Ectodermal cell (in vitro differentiated cells): ENCODE data around the gene FSD1L.

Experiments used
- H3K27ac ChIP-seq: 2 replicates; pipeline ENCODE4 v1.7.0; 2013; ENCODE audit warnings: mild to moderate bottlenecking, low read depth, low read length; ENCODE audit not compliant: insufficient read depth, poor library complexity, severe bottlenecking
- H3K27me3 ChIP-seq: 2 replicates; pipeline ENCODE4 v1.7.0; 2013; ENCODE audit warnings: mild to moderate bottlenecking, low read length; ENCODE audit not compliant: insufficient read depth, control insufficient read depth, poor library complexity, severe bottlenecking
- H3K36me3 ChIP-seq: one replicate; pipeline ENCODE4 v1.7.0; 2013; ENCODE audit warnings: low read length; ENCODE audit not compliant: control insufficient read depth, insufficient read depth
- H3K4me1 ChIP-seq: one replicate; pipeline ENCODE4 v1.7.0; 2013; ENCODE audit warnings: low read length; ENCODE audit not compliant: control insufficient read depth, insufficient read depth
- H3K4me3 ChIP-seq: 2 replicates; pipeline ENCODE4 v1.7.0; 2013; ENCODE audit warnings: low read depth, low read length, control low read depth; ENCODE audit not compliant: insufficient read depth
- H3K9me3 ChIP-seq: 2 replicates; pipeline ENCODE4 v1.7.0; 2013; ENCODE audit warnings: mild to moderate bottlenecking, low read length, moderate library complexity; ENCODE audit not compliant: control insufficient read depth
- WGBS, 2 experiments: methylation state at CpG; one replicate each; pipeline ENCODE4 v1.1.7; 2013; ENCODE audit warnings: missing lambda C conversion rate in 2 of 2; 5-methylcytosine and 5-hydroxymethylcytosine counted together

FSD1L gene

DNA sequence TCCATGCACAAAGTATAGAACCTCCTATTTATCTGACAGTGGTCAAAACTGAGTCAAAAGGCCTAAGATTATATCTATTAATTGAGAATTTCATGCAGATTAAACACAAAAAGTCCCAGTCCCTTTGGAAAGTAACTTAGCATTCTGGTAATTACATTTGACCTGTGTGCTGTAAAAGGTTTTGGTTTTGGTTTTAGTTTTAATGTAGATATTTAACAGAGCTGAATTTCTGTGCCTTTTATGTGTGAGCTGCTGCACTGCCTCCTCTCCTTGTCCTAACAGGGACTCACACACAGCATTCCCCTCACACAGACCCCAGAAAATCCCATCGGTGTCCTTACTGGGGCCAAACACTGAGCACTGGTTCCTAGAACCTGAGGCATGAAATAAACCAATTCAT lies 31.0 kb upstream of the FSD1L start:
- Histone ChIP-seq H3K27ac (no peak overlapping the region), H3K36me3 (no peaks in the 10 kb centered on the region), H3K4me1 (no peaks in the 10 kb centered on the region), H3K27me3 (no peaks in the 10 kb centered on the region), H3K9me3 (no peaks in the 10 kb centered on the region), H3K4me3 (no peak overlapping the region)
- WGBS, 2 experiments: 100% methylated on average over 1 of the region's 1 CpG

DNA sequence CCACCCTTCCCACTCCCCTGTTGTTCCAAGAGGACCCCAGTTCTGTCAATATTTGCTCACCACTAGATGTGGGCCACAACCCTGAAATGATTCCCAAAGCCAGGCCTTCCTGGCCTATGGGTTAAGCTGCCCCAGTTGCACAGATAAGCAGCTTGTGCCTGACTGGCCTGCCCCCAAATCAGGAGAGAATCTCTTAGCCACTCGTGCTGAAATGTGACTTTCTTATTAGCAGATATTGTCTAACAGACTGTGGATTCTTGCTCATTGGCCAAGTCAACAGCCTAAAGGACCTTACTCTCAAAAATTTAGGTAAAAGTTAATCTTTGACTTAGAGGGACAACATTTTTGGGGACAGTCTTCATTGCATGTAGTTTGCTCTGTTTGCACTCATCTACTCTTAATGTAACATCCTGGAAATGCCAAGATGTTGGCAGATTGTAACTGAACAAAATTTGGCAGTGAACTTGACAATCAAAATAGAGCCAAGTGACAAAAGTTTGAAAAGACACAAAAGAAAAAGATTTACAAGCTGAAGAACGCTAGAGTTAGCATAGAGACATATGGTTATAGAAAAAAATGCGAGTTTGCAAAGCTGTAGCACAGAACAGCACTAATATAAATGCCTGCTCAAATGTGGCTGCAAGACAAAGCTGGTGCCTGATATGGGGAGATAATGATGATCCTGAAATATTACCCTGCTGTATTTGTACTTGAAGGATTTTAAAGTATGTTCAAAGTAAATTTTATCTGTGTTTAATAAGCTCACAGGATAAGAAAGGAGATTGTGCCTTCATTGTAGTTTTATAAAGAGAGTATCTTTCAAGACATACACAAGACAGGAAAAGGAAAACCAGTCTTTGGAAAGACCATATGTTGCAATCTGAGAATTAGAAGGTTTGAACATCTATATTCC lies 29.0 kb upstream of the FSD1L start:
- Histone ChIP-seq H3K4me1 (no peaks in the 10 kb centered on the region), H3K4me3 (no peak overlapping the region), H3K9me3 (no peaks in the 10 kb centered on the region), H3K36me3 (no peaks in the 10 kb centered on the region), H3K27ac (no peak overlapping the region), H3K27me3 (no peaks in the 10 kb centered on the region)
- WGBS, 2 experiments: 92 to 93% methylated on average over 3 of the region's 3 CpGs

DNA sequence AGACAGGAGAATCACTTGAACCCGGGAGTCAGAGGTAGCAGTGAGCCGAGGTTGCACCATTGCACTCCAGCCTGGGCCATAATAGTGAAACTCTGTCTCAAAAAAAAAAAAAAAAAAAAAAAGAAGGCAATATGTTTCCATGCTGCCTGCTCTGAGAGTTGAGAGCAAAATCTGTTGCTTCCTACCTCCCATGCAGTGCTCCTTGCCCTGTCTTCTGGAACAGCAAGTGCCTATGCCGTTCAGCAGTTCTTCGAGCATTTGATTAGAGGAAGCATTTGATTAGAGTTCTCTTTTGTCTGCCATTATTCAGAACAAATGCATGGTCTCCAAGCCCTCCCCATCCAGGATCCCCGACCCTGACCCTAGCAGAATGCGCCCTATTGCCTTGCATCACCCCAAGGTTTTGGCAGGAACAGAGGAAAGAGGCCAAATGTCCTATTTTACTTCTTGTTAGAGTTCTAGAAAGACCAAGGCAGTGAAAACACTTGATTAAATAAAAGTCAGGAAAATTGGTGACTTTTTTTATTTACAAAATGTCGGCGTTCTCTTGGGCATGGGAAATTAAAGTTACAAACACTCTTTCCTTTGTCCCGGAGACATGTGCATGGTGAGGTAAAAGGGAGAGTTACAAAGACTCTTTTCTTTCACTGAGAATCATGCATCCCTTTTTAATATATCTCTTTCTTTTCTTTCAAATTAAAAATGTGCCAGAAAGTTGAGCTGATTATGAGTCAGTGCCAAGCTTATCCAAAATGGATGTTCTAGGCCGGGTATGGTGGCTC lies 27.8 kb upstream of the FSD1L start:
- WGBS, 2 experiments: 92 to 93% methylated on average over 10 of the region's 10 CpGs
- H3K4me1 ChIP-seq: no peaks in the 10 kb centered on the region
- H3K36me3 ChIP-seq: no peaks in the 10 kb centered on the region
- no peaks in the 10 kb centered on the region for H3K9me3 ChIP-seq
- H3K4me3 ChIP-seq: no peak overlapping the region
- H3K27me3 ChIP-seq: no peaks in the 10 kb centered on the region
- H3K27ac ChIP-seq: no peak overlapping the region

DNA sequence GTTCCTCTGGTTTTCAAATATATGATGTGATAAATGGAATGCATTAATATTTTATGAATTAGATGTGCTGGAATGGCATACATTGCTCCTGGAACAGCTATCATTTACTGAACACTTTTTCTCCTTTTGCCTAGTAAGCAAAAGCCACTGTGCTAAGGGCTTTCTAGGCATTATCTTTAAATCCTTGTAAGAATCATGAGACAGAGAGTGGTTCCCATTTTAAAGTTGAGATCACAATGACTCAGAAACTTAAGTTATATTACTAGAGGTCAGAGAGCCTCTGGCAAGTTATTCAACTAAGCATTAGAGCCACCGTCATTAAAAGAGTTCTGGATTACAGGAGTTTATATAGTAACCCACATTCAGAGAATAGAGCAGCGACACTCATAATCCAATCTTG lies 26.7 kb upstream of the FSD1L start:
- Histone ChIP-seq H3K27ac (no peak overlapping the region), H3K27me3 (no peaks in the 10 kb centered on the region), H3K4me1 (no peaks in the 10 kb centered on the region), H3K4me3 (no peak overlapping the region), H3K9me3 (no peaks in the 10 kb centered on the region), H3K36me3 (no peaks in the 10 kb centered on the region)
- 86 to 97% methylated on average over 2 of the region's 2 CpGs for WGBS, 2 experiments

DNA sequence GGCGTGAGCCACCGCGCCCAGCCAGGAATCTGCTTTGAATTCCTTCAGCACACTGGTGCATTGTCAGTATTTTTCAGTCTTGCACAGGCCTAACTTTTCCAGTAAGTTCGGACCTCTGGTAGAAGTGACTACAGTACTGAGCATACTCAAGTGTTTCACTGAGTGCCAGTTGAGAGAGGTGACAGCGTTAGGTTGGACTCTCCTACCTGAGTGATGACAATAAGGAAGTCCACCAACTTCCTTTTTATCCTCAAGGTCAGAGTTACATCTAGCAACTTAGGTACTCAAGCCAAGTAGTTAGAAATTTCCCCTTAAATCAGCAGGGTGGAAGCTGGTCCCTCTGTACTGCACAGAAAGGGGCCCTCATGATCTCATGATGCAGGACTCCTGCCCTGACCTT lies 26.0 kb upstream of the FSD1L start:
- WGBS, 2 experiments: 94 to 96% methylated on average over 5 of the region's 5 CpGs
- Histone ChIP-seq H3K27ac (no peak overlapping the region), H3K36me3 (no peaks in the 10 kb centered on the region), H3K4me3 (no peak overlapping the region), H3K27me3 (no peaks in the 10 kb centered on the region), H3K4me1 (no peaks in the 10 kb centered on the region), H3K9me3 (no peaks in the 10 kb centered on the region)

DNA sequence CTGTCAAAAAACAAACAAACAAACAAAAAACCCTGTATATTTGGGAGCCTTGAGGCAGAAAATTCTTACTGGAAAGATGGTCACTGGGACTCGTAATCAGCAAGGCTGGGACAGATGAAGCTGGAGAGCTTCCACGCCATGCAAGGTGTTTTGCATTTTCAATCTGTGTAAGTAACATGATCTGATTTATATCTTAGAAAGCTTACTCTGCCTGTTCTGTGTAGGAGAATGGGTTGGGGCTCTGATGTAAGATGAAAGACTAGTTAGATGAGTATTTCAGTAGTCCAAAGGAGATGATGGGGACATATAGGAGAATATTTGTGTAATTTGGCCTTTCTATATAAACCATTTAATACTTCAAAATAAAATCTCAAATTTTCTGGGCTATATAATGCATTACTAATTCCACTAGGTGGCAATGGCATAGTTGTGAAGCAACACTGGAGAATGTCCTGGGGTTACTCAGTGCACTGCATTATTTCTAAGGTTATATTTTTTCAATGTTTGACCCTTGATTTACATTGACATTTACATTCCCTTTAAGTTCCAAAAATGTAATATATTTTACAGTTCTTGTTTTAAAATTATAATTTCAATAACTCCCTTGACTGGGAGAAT lies 21.9 kb upstream of the FSD1L start:
- H3K9me3 ChIP-seq: no peaks in the 10 kb centered on the region
- no peak overlapping the region for H3K4me3 ChIP-seq
- H3K27ac ChIP-seq: no peak overlapping the region
- no peaks in the 10 kb centered on the region for H3K27me3 ChIP-seq
- H3K4me1 ChIP-seq: no peaks in the 10 kb centered on the region
- WGBS, 2 experiments: 85 to 86% methylated on average over 2 of the region's 2 CpGs
- H3K36me3 ChIP-seq: no peaks in the 10 kb centered on the region

DNA sequence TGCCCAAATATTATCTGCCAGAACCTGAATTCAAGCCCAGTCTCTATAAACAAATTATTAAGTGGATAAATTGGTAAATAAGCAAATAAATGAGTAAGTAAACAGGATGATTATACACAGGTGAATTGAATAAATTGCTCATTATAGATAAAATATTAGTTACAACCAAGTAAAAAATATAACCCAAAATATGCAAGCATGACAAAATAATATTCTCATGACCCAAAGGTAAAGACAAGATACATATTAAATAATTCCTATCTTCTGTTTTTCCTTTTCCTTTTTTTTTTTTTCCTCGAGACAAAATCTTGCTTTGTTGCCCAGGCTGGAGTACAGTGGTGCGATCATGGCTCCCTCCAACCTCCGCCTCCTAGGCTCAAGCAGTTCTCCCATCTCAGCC lies 21.2 kb upstream of the FSD1L start:
- Histone ChIP-seq H3K9me3 (no peaks in the 10 kb centered on the region), H3K4me1 (no peaks in the 10 kb centered on the region), H3K27ac (no peak overlapping the region), H3K36me3 (no peaks in the 10 kb centered on the region), H3K4me3 (no peak overlapping the region), H3K27me3 (no peaks in the 10 kb centered on the region)
- WGBS, 2 experiments: 96 to 97% methylated on average over 3 of the region's 3 CpGs

DNA sequence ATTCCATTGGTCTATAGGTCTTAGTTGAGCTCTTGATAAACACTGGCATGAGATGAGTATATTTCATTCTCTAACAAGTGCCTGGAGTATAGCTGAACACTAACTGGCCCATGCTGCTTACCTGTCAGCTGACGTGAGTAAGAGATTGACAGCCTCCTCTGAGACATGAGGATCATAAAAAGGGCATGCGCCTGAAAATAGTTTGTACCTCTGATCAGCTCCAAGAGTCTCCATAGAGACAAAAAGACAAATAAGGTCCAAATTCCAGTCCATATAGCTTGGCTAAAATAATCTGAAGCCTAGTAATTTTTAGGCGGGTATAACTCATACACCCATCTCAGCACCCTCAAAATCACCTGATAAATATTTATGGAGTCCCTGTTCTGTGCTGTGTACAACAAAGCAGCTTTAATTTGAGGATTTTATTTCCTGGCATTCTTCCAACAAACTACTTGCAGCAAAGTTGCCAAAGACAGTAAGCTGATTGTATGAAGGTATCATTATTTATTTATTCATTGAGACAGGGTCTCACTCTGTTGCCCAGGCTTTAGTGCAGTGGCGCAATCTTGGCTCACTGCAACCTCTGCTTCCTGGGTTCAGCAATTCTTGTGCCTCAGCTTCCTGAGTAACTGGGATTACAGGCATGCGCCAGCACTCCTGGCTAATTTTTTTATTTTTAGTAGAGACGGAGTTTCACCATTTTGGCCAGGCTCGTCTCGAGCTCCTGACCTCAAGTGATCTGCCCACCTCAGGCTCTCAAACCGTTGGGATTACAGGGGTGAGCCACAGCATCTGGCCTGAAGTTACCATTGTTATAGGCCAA lies 16.2 kb upstream of the FSD1L start:
- Histone ChIP-seq H3K9me3 (no peaks in the 10 kb centered on the region), H3K4me1 (no peaks in the 10 kb centered on the region), H3K4me3 (no peak overlapping the region), H3K27me3 (no peaks in the 10 kb centered on the region), H3K36me3 (no peaks in the 10 kb centered on the region), H3K27ac (no peak overlapping the region)
- 92% methylated on average over 9 of the region's 9 CpGs for WGBS, 2 experiments

DNA sequence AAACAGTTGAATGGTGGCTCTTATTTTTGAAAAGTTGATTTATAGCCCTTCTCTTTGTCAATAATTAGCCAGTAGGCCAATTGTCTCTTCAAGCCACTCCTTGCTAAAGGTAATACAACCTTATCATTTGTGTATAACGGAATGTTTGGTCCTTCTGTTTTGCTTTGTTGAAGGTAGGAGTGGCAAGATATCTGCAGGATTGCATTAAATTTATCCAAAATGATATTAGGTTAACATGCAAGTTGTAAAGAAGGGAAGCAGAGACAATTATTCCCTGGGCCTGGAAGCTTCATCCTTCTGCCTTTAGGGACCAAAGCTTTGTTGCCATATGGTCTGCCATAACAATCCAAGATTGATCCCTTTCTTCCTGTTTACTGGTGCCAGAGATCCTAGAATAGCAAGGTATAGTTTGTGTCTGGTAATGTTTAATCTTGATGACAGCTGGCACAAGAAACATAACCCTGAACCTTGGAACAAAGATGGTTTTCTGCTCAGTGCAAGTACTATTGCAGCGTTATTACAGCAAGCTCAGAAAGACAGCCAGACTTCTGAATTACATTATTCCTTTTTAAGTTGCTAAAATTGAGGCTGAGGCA lies 15.5 kb upstream of the FSD1L start:
- 94 to 100% methylated on average over 2 of the region's 2 CpGs for WGBS, 2 experiments
- H3K27me3 ChIP-seq: no peaks in the 10 kb centered on the region
- H3K27ac ChIP-seq: no peak overlapping the region
- no peaks in the 10 kb centered on the region for H3K4me1 ChIP-seq
- no peaks in the 10 kb centered on the region for H3K9me3 ChIP-seq
- H3K4me3 ChIP-seq: no peak overlapping the region
- no peaks in the 10 kb centered on the region for H3K36me3 ChIP-seq
